Measurements from ENCODE around the gene GOLGA6L2.

- TF ChIP-seq, protein P1, sequence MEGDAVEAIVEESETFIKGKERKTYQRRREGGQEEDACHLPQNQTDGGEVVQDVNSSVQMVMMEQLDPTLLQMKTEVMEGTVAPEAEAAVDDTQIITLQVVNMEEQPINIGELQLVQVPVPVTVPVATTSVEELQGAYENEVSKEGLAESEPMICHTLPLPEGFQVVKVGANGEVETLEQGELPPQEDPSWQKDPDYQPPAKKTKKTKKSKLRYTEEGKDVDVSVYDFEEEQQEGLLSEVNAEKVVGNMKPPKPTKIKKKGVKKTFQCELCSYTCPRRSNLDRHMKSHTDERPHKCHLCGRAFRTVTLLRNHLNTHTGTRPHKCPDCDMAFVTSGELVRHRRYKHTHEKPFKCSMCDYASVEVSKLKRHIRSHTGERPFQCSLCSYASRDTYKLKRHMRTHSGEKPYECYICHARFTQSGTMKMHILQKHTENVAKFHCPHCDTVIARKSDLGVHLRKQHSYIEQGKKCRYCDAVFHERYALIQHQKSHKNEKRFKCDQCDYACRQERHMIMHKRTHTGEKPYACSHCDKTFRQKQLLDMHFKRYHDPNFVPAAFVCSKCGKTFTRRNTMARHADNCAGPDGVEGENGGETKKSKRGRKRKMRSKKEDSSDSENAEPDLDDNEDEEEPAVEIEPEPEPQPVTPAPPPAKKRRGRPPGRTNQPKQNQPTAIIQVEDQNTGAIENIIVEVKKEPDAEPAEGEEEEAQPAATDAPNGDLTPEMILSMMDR (IDR thresholded peaks at IDR 0.05; ENCODE audit: low read depth, low read length), result no peak
- TF ChIP-seq, protein P2, sequence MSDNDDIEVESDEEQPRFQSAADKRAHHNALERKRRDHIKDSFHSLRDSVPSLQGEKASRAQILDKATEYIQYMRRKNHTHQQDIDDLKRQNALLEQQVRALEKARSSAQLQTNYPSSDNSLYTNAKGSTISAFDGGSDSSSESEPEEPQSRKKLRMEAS (IDR thresholded peaks at IDR 0.05; ENCODE audit: low read depth, low read length), result no peak
Observed at GRCh38 chr15:23402544-23402943, 44.5 kb downstream of the GOLGA6L2 start.

Measured in NB4 (cell line).